NCI-H526 (cell line): ENCODE results near the gene VCAN.

Source experiments
- DNase-seq, 2 experiments: peaks; one replicate each; lab custom pipeline; 2025; lab: John Stamatoyannopoulos, UW

VCAN gene

GRCh38 chr5:83467371-83468035, 4.0 kb upstream of the VCAN start:
- no peak for DNase-seq

GRCh38 chr5:83469075-83469474, 2.5 kb upstream of the VCAN start:
- no peak for DNase-seq

- DNase-seq, result no peak
These were observed 779 bp upstream of the VCAN start for GRCh38 chr5:83470526-83471404.

- DNase-seq, result no peak
These were observed 616 bp downstream of the VCAN start for GRCh38 chr5:83472213-83472507.

- peak in 1 of 2 experiments; percentile 42 for DNase-seq
These were observed 1.2 kb downstream of the VCAN start for GRCh38 chr5:83472508-83473345.

GRCh38 chr5:83473346-83474160, 2.0 kb downstream of the VCAN start:
- DNase-seq, result peak; percentile 53 to 67

GRCh38 chr5:83474161-83474796, 2.7 kb downstream of the VCAN start:
- peak; percentile 26 to 75 for DNase-seq

- DNase-seq, result no peak
These were observed 3.4 kb downstream of the VCAN start for GRCh38 chr5:83474991-83475390.

GRCh38 chr5:83475391-83475863, 3.9 kb downstream of the VCAN start:
- no peak for DNase-seq

GRCh38 chr5:83475935-83476814, 4.6 kb downstream of the VCAN start:
- DNase-seq, result no peak

- no peak for DNase-seq
These were observed 11.4 kb downstream of the VCAN start for GRCh38 chr5:83482961-83483360.

GRCh38 chr5:83484294-83484693, 12.8 kb downstream of the VCAN start:
- no peak for DNase-seq

- no peak for DNase-seq
These were observed 14.3 kb downstream of the VCAN start for GRCh38 chr5:83485842-83486241.

GRCh38 chr5:83487155-83487554, 15.6 kb downstream of the VCAN start:
- DNase-seq, result no peak

- DNase-seq, result no peak
These were observed 16.7 kb downstream of the VCAN start for GRCh38 chr5:83488271-83488670.

GRCh38 chr5:83488821-83489220, 17.3 kb downstream of the VCAN start:
- DNase-seq, result no peak

- no peak for DNase-seq
These were observed 18.7 kb downstream of the VCAN start for GRCh38 chr5:83490203-83490602.

- no peak for DNase-seq
These were observed 20.8 kb downstream of the VCAN start for GRCh38 chr5:83492331-83492730.

GRCh38 chr5:83493644-83494043, 22.1 kb downstream of the VCAN start:
- DNase-seq, result no peak

GRCh38 chr5:83494087-83494620, 22.6 kb downstream of the VCAN start:
- no peak for DNase-seq
